Astrocyte (in vitro differentiated cells and primary cell): ENCODE measurements around the gene RGSL1. TPM values are rescaled to one million over a fixed set of nuclear protein-coding genes. Genes with fewer than 3 reads are reported as not detected.

Experiments used
- DNase-seq: peaks from one replicate; pipeline ENCODE4 v3.0.0-alpha.2; 2010; ENCODE audit warnings: low read depth
- FAIRE-seq: peaks from 2 replicates; lab custom pipeline; 2011; peaks lifted over from hg19 to GRCh38; lab: Jason Lieb, UNC
- H2AFZ ChIP-seq: 2 replicates; pipeline ENCODE4 v1.6.0; 2012; ENCODE audit warnings: low read depth, low read length, inconsistent platforms
- H3K27ac ChIP-seq: 2 replicates; pipeline ENCODE4 v1.5.1; 2011; ENCODE audit warnings: low read depth, low read length, inconsistent platforms
- H3K27me3 ChIP-seq: 2 replicates; pipeline ENCODE4 v1.6.0; 2011; ENCODE audit warnings: low read length, inconsistent platforms; ENCODE audit not compliant: insufficient read depth
- H3K36me3 ChIP-seq: 2 replicates; pipeline ENCODE4 v1.5.1; 2011; ENCODE audit warnings: low read length, inconsistent platforms; ENCODE audit not compliant: insufficient read depth
- H3K4me1 ChIP-seq: 2 replicates; pipeline ENCODE4 v1.5.1; 2011; ENCODE audit warnings: low read length, inconsistent platforms; ENCODE audit not compliant: insufficient read depth
- H3K4me2 ChIP-seq: 2 replicates; pipeline ENCODE4 v1.6.0; 2012; ENCODE audit warnings: low read length, inconsistent platforms
- H3K4me3 ChIP-seq: 2 replicates; pipeline ENCODE4 v1.5.1; 2011; ENCODE audit warnings: low read depth, mild to moderate bottlenecking, low read length, inconsistent platforms; ENCODE audit not compliant: insufficient read depth
- H3K79me2 ChIP-seq: 2 replicates; pipeline ENCODE4 v1.6.0; 2012; ENCODE audit warnings: mild to moderate bottlenecking, low read length, inconsistent platforms; ENCODE audit not compliant: insufficient read depth
- H3K9ac ChIP-seq: 2 replicates; pipeline ENCODE4 v1.6.0; 2012; ENCODE audit warnings: mild to moderate bottlenecking, low read length, inconsistent platforms
- H3K9me3 ChIP-seq: 2 replicates; pipeline ENCODE4 v1.5.1; 2012; ENCODE audit warnings: low read depth, mild to moderate bottlenecking, low read length, inconsistent platforms; ENCODE audit not compliant: insufficient read depth
- H4K20me1 ChIP-seq: 2 replicates; pipeline ENCODE4 v1.6.0; 2012; ENCODE audit warnings: low read length, inconsistent platforms; ENCODE audit not compliant: insufficient read depth
- H3K27ac Mint-ChIP-seq: one replicate; pipeline ENCODE4 v1.8.0; 2021; ENCODE audit warnings: mild to moderate bottlenecking, mixed read lengths; ENCODE audit not compliant: unreplicated experiment
- H3K27me3 Mint-ChIP-seq: one replicate; pipeline ENCODE4 v1.8.0; 2021; ENCODE audit warnings: low read depth, mixed read lengths; ENCODE audit not compliant: unreplicated experiment
- H3K36me3 Mint-ChIP-seq: one replicate; pipeline ENCODE4 v1.8.0; 2021; ENCODE audit warnings: low read depth, mixed read lengths; ENCODE audit not compliant: unreplicated experiment
- H3K4me1 Mint-ChIP-seq: one replicate; pipeline ENCODE4 v1.8.0; 2021; ENCODE audit warnings: low read depth, mixed read lengths; ENCODE audit not compliant: unreplicated experiment
- H3K4me3 Mint-ChIP-seq: one replicate; pipeline ENCODE4 v1.8.0; 2021; ENCODE audit warnings: mild to moderate bottlenecking, moderate library complexity, mixed read lengths; ENCODE audit not compliant: unreplicated experiment
- H3K9me3 Mint-ChIP-seq: one replicate; pipeline ENCODE4 v1.8.0; 2021; ENCODE audit warnings: mild to moderate bottlenecking, mixed read lengths; ENCODE audit not compliant: unreplicated experiment
- CTCF ChIP-seq: IDR thresholded peaks from 2 replicates; pipeline ENCODE4 v1.5.1; 2011; ENCODE audit warnings: low read depth, mild to moderate bottlenecking, inconsistent platforms, low read length, moderate library complexity; ENCODE audit not compliant: insufficient read depth
- EZH2 ChIP-seq: IDR thresholded peaks from 2 replicates; pipeline ENCODE4 v1.6.1; 2012; ENCODE audit warnings: mild to moderate bottlenecking, low read length, inconsistent platforms; ENCODE audit not compliant: insufficient read depth
- total RNA-seq: library from RNA; stranded (reverse); gene quantifications from 2 replicates; pipeline ENCODE4 v1.2.1, GENCODE V29; 2021

The RGSL1 gene
- total RNA-seq, 1 donor from 2014 or later: not detected

GRCh38 chr1:182587666-182588499 lies 137.9 kb downstream of the RGSL1 start:
- Histone ChIP-seq H3K4me3 (peak overlapping the region; percentile 90), H3K27ac (no peak overlapping the region), H3K9me3 (no peaks in the 10 kb centered on the region), H3K79me2 (no peaks in the 10 kb centered on the region), H3K4me1 (no peaks in the 10 kb centered on the region), H3K4me2 (peak overlapping the region; percentile 91), H2AFZ (no peak overlapping the region), H3K9ac (peak overlapping the region; percentile 84), H3K36me3 (no peaks in the 10 kb centered on the region), H4K20me1 (no peaks in the 10 kb centered on the region), H3K27me3 (no peaks in the 10 kb centered on the region)
- no peak for TF ChIP-seq CTCF
- no peak for TF ChIP-seq EZH2
- DNase-seq (no peak), FAIRE-seq (no peak)
- Mint-ChIP-seq H3K36me3 (peaks cover 5% of the 10 kb centered on the region), H3K27me3 (no peaks in the 10 kb centered on the region), H3K4me3 (peak overlapping the region; percentile 87), H3K27ac (no peak overlapping the region), H3K9me3 (no peaks in the 10 kb centered on the region), H3K4me1 (peaks cover 5% of the 10 kb centered on the region)

DNA sequence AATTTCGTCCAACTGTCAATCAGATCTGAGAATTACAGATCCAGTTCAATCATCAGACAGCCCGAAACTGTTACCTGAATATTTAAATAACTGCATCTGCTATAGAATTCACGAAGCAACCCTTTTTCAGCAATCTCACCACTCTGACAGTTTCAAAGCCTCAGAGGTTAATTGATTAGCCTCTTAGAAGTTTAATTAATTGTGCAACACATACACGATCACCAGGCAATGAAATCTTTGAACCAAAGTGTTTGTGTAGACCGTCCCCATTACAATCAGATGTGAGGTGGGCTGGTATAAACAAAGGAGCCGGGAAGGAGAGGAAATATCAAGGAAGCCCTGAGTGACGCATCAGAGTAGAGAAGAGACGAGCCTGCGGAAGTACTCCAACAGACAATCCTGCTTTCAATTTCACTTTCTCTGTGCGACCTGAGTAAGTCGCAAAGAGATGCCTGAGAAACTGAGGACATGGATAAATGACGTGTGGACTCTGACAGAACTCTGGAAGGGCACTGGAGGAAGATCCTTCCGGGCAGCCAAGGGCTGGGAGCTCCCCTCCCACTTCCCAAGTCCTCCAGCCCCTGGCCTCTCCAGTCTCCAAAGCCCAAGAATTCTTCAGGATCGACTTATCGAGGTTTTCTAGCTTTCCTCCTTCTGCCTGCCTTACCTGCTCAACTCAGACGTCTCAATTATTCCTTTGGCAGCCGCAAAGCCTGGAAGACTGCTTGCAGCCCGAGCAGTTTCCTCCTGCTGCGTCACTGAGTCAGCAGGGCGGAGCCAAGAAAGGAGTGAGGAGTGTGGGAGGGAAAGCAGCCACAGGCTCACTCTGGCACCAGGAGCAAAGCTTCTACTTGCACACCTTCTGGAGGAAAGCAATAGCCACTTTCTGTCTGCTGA lies 138.8 kb downstream of the RGSL1 start, which contains the start of gene RNASEL:
Gene RNASEL, minus strand, starts transcription at position 757 of the 897 bp plus-strand sequence. CDS start 2,450 bp downstream, outside the sequence.
- Histone ChIP-seq H3K4me2 (peak within 1 kb of the TSS; percentile 91), H3K79me2 (no peaks in the 10 kb centered on the region), H2AFZ (peak within 1 kb of the TSS; percentile 92), H3K36me3 (no peaks in the 10 kb centered on the region), H3K9ac (peak within 1 kb of the TSS; percentile 84), H3K4me1 (no peaks in the 10 kb centered on the region), H4K20me1 (no peaks in the 10 kb centered on the region), H3K4me3 (peak within 1 kb of the TSS; percentile 90), H3K27ac (peak within 1 kb of the TSS; percentile 66), H3K9me3 (no peaks in the 10 kb centered on the region), H3K27me3 (no peaks in the 10 kb centered on the region)
- peak within 1 kb of the TSS; percentile 86 for H3K27ac Mint-ChIP-seq
- H3K4me3 Mint-ChIP-seq: peak within 1 kb of the TSS; percentile 87
- H3K27me3 Mint-ChIP-seq: no peaks in the 10 kb centered on the region
- no peaks in the 10 kb centered on the region for H3K36me3 Mint-ChIP-seq
- no peaks in the 10 kb centered on the region for H3K9me3 Mint-ChIP-seq
- TF ChIP-seq CTCF (no peak), EZH2 (no peak)
- DNase-seq: peak; percentile 70
- FAIRE-seq: no peak
- peaks cover 5% of the 10 kb centered on the region for H3K4me1 Mint-ChIP-seq
